OCI-LY1 (cell line): ENCODE data around the gene GPR180.

ENCODE experiments used
- H2AFZ ChIP-seq: fragments of 200-600 bp; sonication (generic), shearing (Covaris generic); 2 replicates; pipeline ENCODE4 v1.6.0; 2014; ENCODE audit warnings: antibody characterized with exemption, mild to moderate bottlenecking, low read length
- H3F3A ChIP-seq: fragments of 200-600 bp; sonication (generic), shearing (Covaris generic); 2 replicates; pipeline ENCODE4 v1.6.0; 2014; ENCODE audit warnings: mild to moderate bottlenecking, antibody characterized with exemption, low read length, moderate library complexity; ENCODE audit not compliant: insufficient read depth
- H3K27ac ChIP-seq: fragments of 200-600 bp; sonication (generic); 2 replicates; pipeline ENCODE4 v1.5.1; 2014; ENCODE audit warnings: low read length, mixed run types, mild to moderate bottlenecking, low read depth; ENCODE audit not compliant: poor library complexity, severe bottlenecking
- H3K27me3 ChIP-seq: fragments of 200-600 bp; sonication (generic); 2 replicates; pipeline ENCODE4 v1.6.0; 2014; ENCODE audit warnings: antibody characterized with exemption, mild to moderate bottlenecking, low read length, moderate library complexity; ENCODE audit not compliant: insufficient read depth
- H3K36me3 ChIP-seq: fragments of 200-600 bp; sonication (generic); 2 replicates; pipeline ENCODE4 v1.6.1; 2014; ENCODE audit warnings: mild to moderate bottlenecking, antibody characterized with exemption, low read length, moderate library complexity, mixed read lengths; ENCODE audit not compliant: insufficient read depth
- H3K4me1 ChIP-seq: fragments of 200-600 bp; sonication (generic); 2 replicates; pipeline ENCODE4 v1.5.1; 2014; ENCODE audit warnings: mild to moderate bottlenecking, low read length, moderate library complexity; ENCODE audit not compliant: insufficient read depth, severe bottlenecking
- H3K4me2 ChIP-seq: fragments of 200-600 bp; sonication (generic), shearing (Covaris generic); 2 replicates; pipeline ENCODE4 v1.6.1; 2014; ENCODE audit warnings: low read length
- H3K4me3 ChIP-seq: fragments of 200-600 bp; sonication (generic); 2 replicates; pipeline ENCODE4 v1.5.1; 2014; ENCODE audit warnings: low read length, low read depth, mild to moderate bottlenecking, mixed read lengths; ENCODE audit not compliant: poor library complexity, severe bottlenecking
- H3K79me2 ChIP-seq: fragments of 200-600 bp; shearing (Covaris generic); 2 replicates; pipeline ENCODE4 v1.6.1; 2016; ENCODE audit warnings: mixed run types, low read length, mixed read lengths; ENCODE audit not compliant: insufficient read depth
- H3K9ac ChIP-seq: fragments of 200-600 bp; sonication (generic), shearing (Covaris generic); 2 replicates; pipeline ENCODE4 v1.6.1; 2014; ENCODE audit warnings: mild to moderate bottlenecking, low read length, mixed read lengths
- H3K9me2 ChIP-seq: fragments of 200-600 bp; sonication (generic), shearing (Covaris generic); 2 replicates; pipeline ENCODE4 v1.6.1; 2014; ENCODE audit warnings: low read depth, mild to moderate bottlenecking, low read length, mixed read lengths
- H3K9me3 ChIP-seq: fragments of 200-600 bp; shearing (Covaris generic); 2 replicates; pipeline ENCODE4 v1.6.1; 2014; ENCODE audit warnings: low read length, mixed read lengths
- H4K20me1 ChIP-seq: fragments of 200-600 bp; sonication (generic), shearing (Covaris generic); 2 replicates; pipeline ENCODE4 v1.6.0; 2016; ENCODE audit warnings: mild to moderate bottlenecking, low read length; ENCODE audit not compliant: insufficient read depth
- CTCF ChIP-seq: fragments of 200-600 bp; sonication (generic), shearing (Covaris generic); IDR thresholded peaks from 2 replicates; pipeline ENCODE4 v1.5.1; 2017; ENCODE audit warnings: mild to moderate bottlenecking, antibody characterized with exemption, low read length, moderate library complexity, mixed read lengths
- EZH2 ChIP-seq: fragments of 200-600 bp; sonication (generic), shearing (Covaris generic); IDR thresholded peaks from 2 replicates; pipeline ENCODE4 v1.8.0; 2017; ENCODE audit warnings: borderline replicate concordance, mixed run types, mild to moderate bottlenecking, antibody characterized with exemption, low read length, moderate library complexity, mixed read lengths

Gene GPR180

GRCh38 chr13:94558716-94559115 lies 42.9 kb upstream of the GPR180 start:
- Histone ChIP-seq H3K9me2 (no peaks in the 10 kb centered on the region), H3K36me3 (peaks cover 6% of the 10 kb centered on the region; the same call in 1 of the 2 replicates), H4K20me1 (no peaks in the 10 kb centered on the region), H3K9ac (no peak overlapping the region), H3K4me3 (no peak overlapping the region), H3K4me2 (peak overlapping the region; percentile 31; the same call in 1 of the 2 replicates), H3K4me1 (peaks cover 29% of the 10 kb centered on the region), H3K27me3 (no peaks in the 10 kb centered on the region), H2AFZ (no peak overlapping the region), H3K79me2 (no peaks in the 10 kb centered on the region), H3K9me3 (peaks cover 7% of the 10 kb centered on the region; the same call in 1 of the 2 replicates), H3F3A (no peaks in the 10 kb centered on the region), H3K27ac (peak overlapping the region; percentile 81)
- TF ChIP-seq EZH2 (no peak), CTCF (no peak)

- Histone ChIP-seq H3K36me3 (peaks cover 6% of the 10 kb centered on the region; the same call in 1 of the 2 replicates), H3K27ac (peak overlapping the region; percentile 81), H2AFZ (no peak overlapping the region), H3K9ac (peak overlapping the region; percentile 4; the same call in 1 of the 2 replicates), H3K4me3 (no peak overlapping the region), H3K27me3 (no peaks in the 10 kb centered on the region), H4K20me1 (no peaks in the 10 kb centered on the region), H3K4me1 (peaks cover 29% of the 10 kb centered on the region), H3K4me2 (peak overlapping the region; percentile 31; the same call in 1 of the 2 replicates), H3K9me3 (peaks cover 7% of the 10 kb centered on the region; the same call in 1 of the 2 replicates), H3K9me2 (no peaks in the 10 kb centered on the region), H3F3A (no peaks in the 10 kb centered on the region), H3K79me2 (no peaks in the 10 kb centered on the region)
- no peak for TF ChIP-seq EZH2
- no peak for TF ChIP-seq CTCF
Measured at GRCh38 chr13:94559222-94559795, 42.3 kb upstream of the GPR180 start.

- Histone ChIP-seq H3K4me1 (peaks cover 29% of the 10 kb centered on the region), H3K27ac (peak overlapping the region; percentile 81), H3K9me2 (no peaks in the 10 kb centered on the region), H3K9ac (peak overlapping the region; percentile 4; the same call in 1 of the 2 replicates), H3K9me3 (peaks cover 7% of the 10 kb centered on the region; the same call in 1 of the 2 replicates), H2AFZ (no peak overlapping the region), H3K4me3 (no peak overlapping the region), H3K4me2 (no peak overlapping the region), H3K27me3 (no peaks in the 10 kb centered on the region), H3K36me3 (peaks cover 6% of the 10 kb centered on the region; the same call in 1 of the 2 replicates), H3K79me2 (no peaks in the 10 kb centered on the region), H4K20me1 (no peaks in the 10 kb centered on the region), H3F3A (no peaks in the 10 kb centered on the region)
- TF ChIP-seq EZH2: no peak
- TF ChIP-seq CTCF: no peak
Measured at GRCh38 chr13:94560116-94560515, 41.5 kb upstream of the GPR180 start.
